Esophagus muscularis mucosa (tissue), 4 donors: Measurements from ENCODE around the gene CHST12. TPM values are rescaled to one million over a fixed set of nuclear protein-coding genes. Genes with fewer than 3 reads are reported as not detected.

Source experiments
- DNase-seq: peaks from one replicate; pipeline ENCODE4 v3.0.0-alpha.2; 2017; ENCODE audit errors: extremely low spot score
- H3K27ac ChIP-seq, 4 donors: fragments of 200-600 bp; sonication (generic); replicated peaks in 1 of 4; 1 replicate in 3 of 4; 2 replicates in 1 of 4; pipeline ENCODE4 v1.5.1; 2016 to 2019; ENCODE audit warnings: mild to moderate bottlenecking in 1 of 4
- H3K27me3 ChIP-seq, 4 donors: fragments of 200-600 bp; sonication (generic); one replicate each; pipeline versions ENCODE4 v1.5.1 to v1.6.0; 2016 to 2019
- H3K36me3 ChIP-seq, 4 donors: fragments of 200-600 bp; sonication (generic); one replicate each; pipeline ENCODE4 v1.5.1; 2016 to 2019
- H3K4me1 ChIP-seq, 4 donors: fragments of 200-600 bp; sonication (generic); one replicate each; pipeline ENCODE4 v1.5.1; 2016 to 2019
- H3K4me3 ChIP-seq, 4 donors: fragments of 200-600 bp; sonication (generic); 1 replicate in 2 of 4; 2 replicates in 2 of 4; pipeline ENCODE4 v1.5.1; 2016 to 2019; ENCODE audit warnings: mild to moderate bottlenecking in 4 of 4, moderate library complexity in 1 of 4
- H3K9me3 ChIP-seq, 4 donors: fragments of 200-600 bp; sonication (generic); 1 replicate in 3 of 4; 2 replicates in 1 of 4; pipeline ENCODE4 v1.5.1; 2016 to 2019
- EP300 ChIP-seq: sonication (generic); formaldehyde crosslinking; IDR thresholded peaks from one replicate; pipeline ENCODE4 v1.6.1; 2017; ENCODE audit warnings: antibody characterized with exemption
- POLR2A ChIP-seq: fragments of 450-650 bp; IDR thresholded peaks from one replicate; pipeline ENCODE4 v1.6.1; 2017; ENCODE audit warnings: antibody characterized with exemption, moderate library complexity, mild to moderate bottlenecking, low read depth
- POLR2AphosphoS5 ChIP-seq, 2 donors: sonication (generic); formaldehyde crosslinking; IDR thresholded peaks; one replicate each; pipeline ENCODE4 v1.6.1; 2017; ENCODE audit warnings: antibody characterized with exemption in 2 of 2
- WGBS: methylation state at CpG from one replicate; pipeline ENCODE4 v1.1.5; 2018; 5-methylcytosine and 5-hydroxymethylcytosine counted together
- intact Hi-C: fragments of 100-400 bp; cut with DNase I; formaldehyde crosslinking; loops from one replicate; pipeline ENCODE4 v1.15.1; 2023
- total RNA-seq, 4 donors: library from RNA; depleted of rRNA; stranded (reverse); fragments of >200 nt; gene quantifications; one replicate each; pipeline versions ENCODE4 v1.1.0 to v1.2.1, GENCODE V29; 2016
- TF ChIP-seq, protein P1 (sequence below), 3 experiments: fragments of 200-600 bp in 2 of 3; fragments of 450-650 bp in 1 of 3; sonication (generic) in 2 of 3; IDR thresholded peaks; one replicate each; pipeline ENCODE4 v1.5.1; 2017 to 2019; ENCODE audit warnings: antibody characterized with exemption in 3 of 3, mild to moderate bottlenecking in 2 of 3, moderate library complexity in 1 of 3

Gene CHST12
- total RNA-seq, 4 donors from 2014 or later = 6.6 to 24.0 (median 14.8) TPM

DNA sequence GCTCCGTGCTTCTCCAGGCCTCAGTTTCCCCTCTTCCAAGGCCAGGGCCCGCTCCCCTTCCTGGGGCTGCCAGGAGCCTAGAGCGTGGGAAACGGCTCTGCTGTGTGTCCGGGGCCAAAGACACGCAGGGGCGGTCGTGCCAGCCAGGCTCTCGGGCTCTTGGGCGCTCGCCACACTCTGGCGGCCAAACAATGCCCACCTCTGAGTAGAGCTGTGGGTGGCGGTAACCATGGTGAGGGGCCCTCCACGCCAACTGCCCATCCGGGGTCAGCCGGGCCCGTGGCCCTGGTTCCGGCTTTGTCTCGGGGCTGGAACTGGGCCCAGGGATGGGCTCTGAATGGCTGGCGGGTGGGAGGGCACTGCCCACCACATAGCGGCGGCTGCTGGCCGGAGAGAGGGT lies 56.8 kb downstream of the CHST12 start:
- Histone ChIP-seq H3K9me3 (no peaks in the 10 kb centered on the region), H3K27me3 (no peaks in the 10 kb centered on the region), H3K4me1 (no peaks in the 10 kb centered on the region), H3K36me3 (no peaks in the 10 kb centered on the region), H3K4me3 (no peak overlapping the region), H3K27ac (no peak overlapping the region)
- no peak for TF ChIP-seq POLR2A
- TF ChIP-seq EP300 = no peak
- TF ChIP-seq, protein P1, sequence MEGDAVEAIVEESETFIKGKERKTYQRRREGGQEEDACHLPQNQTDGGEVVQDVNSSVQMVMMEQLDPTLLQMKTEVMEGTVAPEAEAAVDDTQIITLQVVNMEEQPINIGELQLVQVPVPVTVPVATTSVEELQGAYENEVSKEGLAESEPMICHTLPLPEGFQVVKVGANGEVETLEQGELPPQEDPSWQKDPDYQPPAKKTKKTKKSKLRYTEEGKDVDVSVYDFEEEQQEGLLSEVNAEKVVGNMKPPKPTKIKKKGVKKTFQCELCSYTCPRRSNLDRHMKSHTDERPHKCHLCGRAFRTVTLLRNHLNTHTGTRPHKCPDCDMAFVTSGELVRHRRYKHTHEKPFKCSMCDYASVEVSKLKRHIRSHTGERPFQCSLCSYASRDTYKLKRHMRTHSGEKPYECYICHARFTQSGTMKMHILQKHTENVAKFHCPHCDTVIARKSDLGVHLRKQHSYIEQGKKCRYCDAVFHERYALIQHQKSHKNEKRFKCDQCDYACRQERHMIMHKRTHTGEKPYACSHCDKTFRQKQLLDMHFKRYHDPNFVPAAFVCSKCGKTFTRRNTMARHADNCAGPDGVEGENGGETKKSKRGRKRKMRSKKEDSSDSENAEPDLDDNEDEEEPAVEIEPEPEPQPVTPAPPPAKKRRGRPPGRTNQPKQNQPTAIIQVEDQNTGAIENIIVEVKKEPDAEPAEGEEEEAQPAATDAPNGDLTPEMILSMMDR (IDR thresholded peaks at IDR 0.05) = no peak
- no peak for TF ChIP-seq POLR2AphosphoS5 (IDR thresholded peaks at IDR 0.05)
- no peak for DNase-seq
- intact Hi-C loops = no loop called here
- 81% methylated on average over 19 of the region's 23 CpGs for WGBS

GRCh38 chr7:2460641-2461040 lies 57.2 kb downstream of the CHST12 start:
- Histone ChIP-seq H3K27ac (no peak overlapping the region), H3K9me3 (no peaks in the 10 kb centered on the region), H3K4me1 (no peaks in the 10 kb centered on the region), H3K4me3 (no peak overlapping the region), H3K27me3 (no peaks in the 10 kb centered on the region), H3K36me3 (no peaks in the 10 kb centered on the region)
- intact Hi-C loops = no loop called here
- DNase-seq = no peak
- WGBS = 80% methylated on average over 2 of the region's 6 CpGs
- TF ChIP-seq EP300 (no peak), POLR2A (no peak), POLR2AphosphoS5 (IDR thresholded peaks at IDR 0.05) (no peak)
- TF ChIP-seq, protein P1 (IDR thresholded peaks at IDR 0.05) = no peak

DNA sequence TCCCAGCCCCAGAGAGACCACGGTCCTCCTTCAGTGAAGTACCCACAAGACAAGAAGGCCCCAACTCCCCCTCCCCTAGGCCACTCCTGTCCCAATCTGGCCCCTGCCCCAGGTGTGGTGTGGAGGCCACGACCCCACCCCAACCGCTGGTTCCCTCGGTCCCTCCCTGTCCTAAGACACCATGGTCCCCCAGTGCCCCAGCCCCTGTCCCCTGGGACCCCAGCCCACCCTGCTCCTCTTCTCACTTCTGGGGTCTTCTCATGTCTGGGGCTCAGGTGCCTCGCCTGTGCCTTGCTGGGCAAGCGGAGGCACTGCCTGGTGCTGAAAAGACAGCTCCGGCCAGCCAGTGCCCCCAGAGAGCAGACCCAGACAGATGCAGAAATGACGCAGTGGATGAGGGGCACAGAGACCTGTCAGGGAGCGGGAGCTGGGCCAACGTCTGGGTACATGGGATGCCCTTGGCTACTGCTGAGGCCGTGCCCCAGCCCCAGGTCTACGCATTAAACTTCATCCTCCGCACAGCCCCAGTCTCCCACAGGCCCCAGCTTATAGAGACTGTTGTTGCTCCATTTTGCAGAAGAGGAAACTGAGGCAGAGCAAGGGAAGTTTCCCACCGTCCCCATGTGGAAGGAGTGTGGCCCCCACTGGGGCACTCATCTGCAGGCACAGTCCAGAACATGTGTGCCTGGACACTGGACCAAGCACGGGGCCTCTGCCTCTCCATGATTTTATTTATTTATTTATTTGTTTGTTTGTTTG lies 58.0 kb downstream of the CHST12 start:
- intact Hi-C loops = no loop called here
- no peak for TF ChIP-seq EP300
- no peak for TF ChIP-seq POLR2AphosphoS5 (IDR thresholded peaks at IDR 0.05)
- TF ChIP-seq, protein P1 (IDR thresholded peaks at IDR 0.05) = no peak
- H3K27me3 ChIP-seq = no peaks in the 10 kb centered on the region
- 80% methylated on average over 13 of the region's 15 CpGs for WGBS
- no peak overlapping the region for H3K27ac ChIP-seq
- no peaks in the 10 kb centered on the region for H3K4me1 ChIP-seq
- no peak overlapping the region for H3K4me3 ChIP-seq
- H3K9me3 ChIP-seq = no peaks in the 10 kb centered on the region
- no peaks in the 10 kb centered on the region for H3K36me3 ChIP-seq
- no peak for DNase-seq

- WGBS = 92% methylated on average over 3 of the region's 3 CpGs
- Histone ChIP-seq H3K27ac (no peak overlapping the region), H3K4me3 (no peak overlapping the region), H3K9me3 (no peaks in the 10 kb centered on the region), H3K4me1 (no peaks in the 10 kb centered on the region), H3K27me3 (no peaks in the 10 kb centered on the region), H3K36me3 (no peaks in the 10 kb centered on the region)
- no peak for DNase-seq
- intact Hi-C loops = no loop called here
- TF ChIP-seq, protein P1 (IDR thresholded peaks at IDR 0.05) = no peak
- no peak for TF ChIP-seq EP300
- no peak for TF ChIP-seq POLR2A
- TF ChIP-seq POLR2AphosphoS5 (IDR thresholded peaks at IDR 0.05) = no peak
Observed at GRCh38 chr7:2462731-2463130, 59.3 kb downstream of the CHST12 start.

GRCh38 chr7:2465928-2466327 lies 62.5 kb downstream of the CHST12 start:
- Histone ChIP-seq H3K36me3 (no peaks in the 10 kb centered on the region), H3K27ac (no peak overlapping the region), H3K27me3 (peaks cover 0 to 27% (median 0%) of the 10 kb centered on the region in 4 donors), H3K9me3 (no peaks in the 10 kb centered on the region), H3K4me3 (no peak overlapping the region), H3K4me1 (peaks cover 3 to 9% (median 9%) of the 10 kb centered on the region in 4 donors)
- TF ChIP-seq, protein P1 (IDR thresholded peaks at IDR 0.05) = no peak
- TF ChIP-seq POLR2AphosphoS5 (IDR thresholded peaks at IDR 0.05) (no peak), EP300 (no peak), POLR2A (no peak)
- intact Hi-C loops = no loop called here
- no peak for DNase-seq
- 83% methylated on average over 12 of the region's 12 CpGs for WGBS
